GM20431 (cell line): ENCODE data around the gene C16orf89.

Source experiments
- in situ Hi-C: fragments of 300-500 bp; cut with MseI, MboI; formaldehyde crosslinking; loops from one replicate; pipeline ENCODE4 v1.15.0; 2020; ENCODE audit warnings: low sequenced_read_pairs; ENCODE audit not compliant: unreplicated experiment

The C16orf89 gene

GRCh38 chr16:5033256-5034166 is 32.2 kb downstream of the C16orf89 start, which contains the start of gene NAGPA:
TSS of gene NAGPA (minus strand) at chr16:5033935. CDS start at chr16:5033914, 21 bp downstream.
- in situ Hi-C loops, result no loop called here

- in situ Hi-C loops, result no loop called here
These were observed 33.0 kb downstream of the C16orf89 start for GRCh38 chr16:5032748-5033167.

GRCh38 chr16:5031601-5032000 is 34.2 kb downstream of the C16orf89 start:
- in situ Hi-C loops, result no loop called here

GRCh38 chr16:5030251-5030870 is 35.4 kb downstream of the C16orf89 start:
- in situ Hi-C loops, result no loop called here

GRCh38 chr16:5028950-5029475 is 36.7 kb downstream of the C16orf89 start:
- in situ Hi-C loops, result no loop called here

- in situ Hi-C loops, result no loop called here
These were observed 38.1 kb downstream of the C16orf89 start for GRCh38 chr16:5027575-5028235.

- in situ Hi-C loops, result no loop called here
These were observed 38.7 kb downstream of the C16orf89 start for GRCh38 chr16:5027086-5027485.

- in situ Hi-C loops, result no loop called here
These were observed 39.1 kb downstream of the C16orf89 start for GRCh38 chr16:5026664-5027063.

- in situ Hi-C loops, result no loop called here
These were observed 40.6 kb downstream of the C16orf89 start for GRCh38 chr16:5025171-5025632.

- in situ Hi-C loops, result no loop called here
These were observed 41.1 kb downstream of the C16orf89 start for GRCh38 chr16:5024632-5025031.

GRCh38 chr16:5022521-5022920 is 43.2 kb downstream of the C16orf89 start:
- in situ Hi-C loops, result no loop called here

- in situ Hi-C loops, result no loop called here
These were observed 45.2 kb downstream of the C16orf89 start for GRCh38 chr16:5020551-5020950.

- in situ Hi-C loops, result no loop called here
These were observed 46.0 kb downstream of the C16orf89 start for GRCh38 chr16:5019775-5020174.

- in situ Hi-C loops, result no loop called here
These were observed 47.0 kb downstream of the C16orf89 start for GRCh38 chr16:5018793-5019192.

- in situ Hi-C loops, result no loop called here
These were observed 48.1 kb downstream of the C16orf89 start for GRCh38 chr16:5017678-5017969.

- in situ Hi-C loops, result no loop called here
These were observed 48.6 kb downstream of the C16orf89 start for GRCh38 chr16:5016967-5017677.

- in situ Hi-C loops, result no loop called here
These were observed 49.9 kb downstream of the C16orf89 start for GRCh38 chr16:5015887-5016286.

GRCh38 chr16:5015351-5015750 is 50.4 kb downstream of the C16orf89 start:
- in situ Hi-C loops, result no loop called here

GRCh38 chr16:5012887-5013286 is 52.9 kb downstream of the C16orf89 start:
- in situ Hi-C loops, result no loop called here

- in situ Hi-C loops, result no loop called here
These were observed 54.1 kb downstream of the C16orf89 start for GRCh38 chr16:5011637-5012036.
